GM12892 (cell line): Measurements from ENCODE around the gene ATXN2.

Source experiments
- POLR2A ChIP-seq: IDR thresholded peaks from 2 replicates; pipeline ENCODE4 v1.6.1; 2011; ENCODE audit warnings: low read depth, low read length, control low read depth
- POLR2AphosphoS5 ChIP-seq: IDR thresholded peaks from 2 replicates; pipeline ENCODE4 v1.6.1; 2011; ENCODE audit warnings: low read depth, low read length, control low read depth
- TAF1 ChIP-seq: IDR thresholded peaks from 2 replicates; pipeline ENCODE4 v1.6.1; 2011; ENCODE audit warnings: low read depth, mild to moderate bottlenecking, control low read depth, low read length, borderline replicate concordance

DNA sequence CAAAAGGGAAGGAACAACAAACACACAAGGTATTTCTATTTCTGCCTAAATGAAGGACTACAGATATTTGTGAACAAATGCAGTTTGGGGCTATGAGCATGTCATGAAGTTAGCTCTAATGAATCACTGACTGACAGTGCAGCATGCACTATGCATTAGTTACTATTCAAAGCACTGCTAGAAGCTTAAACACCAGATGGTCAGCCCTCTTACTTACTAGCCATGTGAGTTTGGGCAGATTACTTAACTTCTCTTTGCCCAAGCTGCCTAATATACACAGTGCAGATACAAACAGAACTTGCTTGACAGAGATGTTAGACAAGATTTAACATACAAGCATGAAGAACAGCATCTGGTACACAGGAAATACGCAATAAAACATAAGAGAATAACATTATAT lies 96.0 kb downstream of the ATXN2 start:
- TF ChIP-seq POLR2AphosphoS5, result no peak
- no peak for TF ChIP-seq POLR2A
- no peak for TF ChIP-seq TAF1
